ENCODE results near the gene PIAS4. TPM values are rescaled to one million over a fixed set of nuclear protein-coding genes. Genes with fewer than 3 reads are reported as not detected.

Gene PIAS4
- total RNA-seq, 1 donor from 2014 or later = 14.7 TPM

DNA sequence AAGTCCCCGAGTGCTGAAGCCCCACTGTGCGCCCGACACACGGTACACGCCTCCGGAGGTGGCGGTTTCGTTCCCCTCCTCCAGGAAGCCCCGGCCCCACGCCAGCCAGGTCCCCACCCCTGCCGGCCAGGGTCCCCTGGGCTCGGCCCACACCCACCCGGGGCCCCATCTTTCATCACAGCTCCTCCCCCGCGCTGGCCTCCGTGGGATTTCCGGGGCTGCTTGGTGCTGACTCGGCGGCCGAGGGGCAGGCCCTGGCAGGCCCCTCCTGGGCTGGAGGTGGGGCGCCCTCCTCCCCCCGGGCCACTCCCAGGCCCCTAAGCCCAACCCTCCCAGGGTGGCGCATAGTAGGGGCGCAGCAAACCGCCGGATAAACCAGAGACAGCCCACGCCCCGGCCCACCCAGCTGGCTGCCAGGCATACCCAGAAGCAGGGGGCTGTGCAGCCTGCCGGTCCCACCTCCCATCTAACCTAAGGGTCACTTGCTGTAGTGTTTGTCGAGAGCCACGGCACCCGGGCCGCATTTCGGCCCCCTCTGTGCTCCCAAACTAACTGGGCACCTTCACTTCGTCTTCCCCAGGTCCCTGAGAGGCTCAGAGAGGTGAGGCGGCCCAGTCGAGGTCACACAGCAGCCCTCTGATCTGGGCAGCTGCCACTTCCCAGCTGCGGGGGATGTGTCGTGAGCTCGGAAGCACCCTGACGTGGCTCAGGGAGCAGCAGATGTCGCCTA lies 52.5 kb downstream of the PIAS4 start:
- DNase-seq = no peak

GRCh38 chr19:4060621-4061177 lies 53.2 kb downstream of the PIAS4 start:
- DNase-seq = no peak

- DNase-seq = no peak
These were observed 53.7 kb downstream of the PIAS4 start for GRCh38 chr19:4061178-4061682.

- DNase-seq = no peak
These were observed 54.3 kb downstream of the PIAS4 start for GRCh38 chr19:4061683-4062418.

- DNase-seq = no peak
These were observed 55.2 kb downstream of the PIAS4 start for GRCh38 chr19:4062419-4063368.

DNA sequence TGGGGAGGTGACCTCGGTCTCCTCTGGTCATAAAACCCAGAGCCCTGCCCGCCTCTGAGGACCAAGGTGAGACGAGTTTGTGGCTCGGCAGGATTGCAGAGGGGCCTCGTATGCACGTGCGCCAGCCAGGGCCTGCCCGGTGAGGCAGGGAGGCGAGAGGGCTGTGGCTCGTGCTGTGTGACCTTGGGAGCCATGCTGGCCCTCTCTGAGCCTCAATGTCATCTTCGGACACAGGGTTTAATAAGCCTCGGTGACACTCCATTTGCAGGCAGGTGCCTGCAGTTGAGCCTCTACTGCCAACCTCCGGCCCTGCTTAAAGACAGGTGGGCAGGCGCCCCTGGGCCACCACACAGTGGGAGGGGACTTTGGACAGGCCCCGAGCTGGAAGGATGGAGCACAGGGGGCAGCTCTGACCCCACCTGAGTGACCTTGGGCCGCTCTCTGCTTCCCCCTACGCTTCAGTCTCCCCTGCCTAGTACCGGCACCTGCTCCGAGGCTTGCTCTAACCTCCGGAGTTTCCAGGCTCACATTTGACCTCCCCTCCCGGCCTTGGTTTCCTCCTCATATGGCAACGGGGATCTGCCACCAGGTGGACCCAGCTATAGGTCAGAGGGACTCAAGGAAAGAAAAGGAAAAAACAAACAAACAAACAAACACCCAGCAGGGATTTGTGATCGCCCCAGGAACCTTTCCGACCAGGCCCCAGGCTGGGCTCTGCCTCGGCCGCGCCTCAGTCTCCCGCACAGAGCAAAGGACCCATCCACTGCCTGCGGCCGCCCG lies 56.0 kb downstream of the PIAS4 start:
- no peak for DNase-seq

DNA sequence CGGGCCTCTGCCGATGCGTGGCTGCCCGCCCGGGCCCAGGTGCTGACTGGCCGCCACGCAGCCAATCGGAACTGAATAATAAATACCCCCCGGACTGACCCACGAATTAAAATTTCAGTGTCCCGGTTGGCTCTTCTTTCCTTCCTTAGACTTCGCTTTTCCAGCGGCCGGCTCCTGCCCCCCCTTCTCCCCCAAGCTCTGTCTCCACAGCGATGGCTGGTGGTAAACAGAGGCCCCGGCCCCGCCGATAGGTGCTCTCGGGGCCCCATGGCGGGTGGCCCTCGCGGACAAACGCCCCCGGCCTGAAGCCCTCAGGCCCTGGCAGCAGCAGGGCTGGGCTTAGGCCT lies 56.6 kb downstream of the PIAS4 start:
- DNase-seq = peak; percentile 34

DNA sequence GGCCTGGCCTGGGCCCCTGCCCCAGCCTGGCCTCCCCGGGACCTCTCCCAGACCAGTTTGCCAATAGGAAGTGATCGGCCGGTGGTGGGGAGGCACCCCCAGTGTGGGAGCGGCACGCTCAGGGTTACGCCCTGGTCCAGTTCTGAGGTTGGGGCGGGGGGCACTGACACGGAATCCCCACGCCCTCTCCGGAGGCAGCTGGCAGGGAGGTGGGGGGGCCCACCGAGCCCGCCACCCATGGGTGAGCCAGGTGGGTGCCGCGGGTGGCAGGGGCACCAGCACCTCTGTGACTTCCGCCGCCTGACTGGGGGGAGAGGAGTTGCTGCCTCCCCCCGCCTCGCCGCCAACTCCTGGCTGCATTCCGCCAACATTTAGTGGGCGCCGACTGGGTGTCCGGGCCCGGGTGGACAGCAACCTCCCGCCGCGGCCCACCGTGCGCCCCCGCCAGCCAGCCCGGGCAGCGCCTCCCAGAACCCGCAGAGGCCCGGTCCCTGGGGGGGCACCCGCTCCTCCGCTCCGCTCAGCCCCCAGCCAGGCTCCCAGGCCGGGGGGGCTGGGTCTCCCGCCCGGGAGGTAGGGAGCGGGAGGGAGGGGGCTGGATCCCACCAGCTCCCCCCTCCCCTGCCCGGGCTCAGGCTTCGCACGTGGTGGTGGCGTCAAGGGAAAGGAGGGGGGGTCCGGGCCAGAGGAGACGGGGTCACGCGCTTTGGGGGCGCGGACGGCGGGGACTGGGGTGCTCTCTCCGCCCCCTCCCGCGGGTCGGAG lies 57.1 kb downstream of the PIAS4 start:
- peak; percentile 68 for DNase-seq

GRCh38 chr19:4065430-4066175 lies 58.1 kb downstream of the PIAS4 start:
- DNase-seq = peak; percentile 98

GRCh38 chr19:4066176-4066606 lies 58.7 kb downstream of the PIAS4 start:
- no peak for DNase-seq

DNA sequence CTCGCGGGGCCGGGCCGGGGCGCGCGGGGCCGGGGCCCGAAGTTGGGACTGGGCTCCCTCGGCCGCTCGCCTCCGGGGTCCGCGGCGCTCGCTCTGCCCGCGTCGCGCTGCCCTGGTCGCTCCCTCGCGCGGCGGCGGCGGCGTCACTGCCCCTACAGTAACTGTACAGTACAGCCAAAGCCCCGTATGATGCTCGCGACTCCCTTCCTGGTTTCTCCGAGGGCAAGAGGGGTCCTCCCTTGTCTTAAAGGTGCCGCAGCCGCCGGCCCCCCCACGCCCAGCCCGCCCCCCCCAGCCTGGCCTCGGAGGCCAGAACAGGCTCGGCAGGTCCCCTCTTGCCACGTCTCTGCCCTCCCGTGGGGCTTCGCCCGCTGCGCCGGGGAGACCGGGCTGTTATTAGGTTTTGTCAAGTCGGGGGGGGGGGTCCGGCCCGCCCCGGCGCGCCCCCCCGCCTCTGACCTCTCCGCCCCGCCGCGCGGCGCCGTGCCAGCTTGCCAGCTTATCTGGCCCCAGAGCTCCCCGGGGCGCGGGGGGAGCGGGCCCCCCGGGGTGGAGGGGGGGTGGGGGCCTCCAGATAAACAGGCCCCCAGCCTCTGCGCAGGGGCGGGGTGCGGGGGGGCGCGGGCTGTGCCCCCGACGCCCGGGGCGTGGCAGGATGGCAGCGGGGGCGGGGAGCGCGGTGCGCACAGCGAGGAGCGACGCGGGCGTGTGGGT lies 59.3 kb downstream of the PIAS4 start, which contains the start of gene ZBTB7A:
Gene ZBTB7A (minus strand): TSS at position 218 of the 714 bp plus-strand sequence. CDS start 11,667 bp downstream, outside the sequence.
- DNase-seq = peak; percentile 87

GRCh38 chr19:4067396-4068046 lies 60.0 kb downstream of the PIAS4 start:
- DNase-seq = peak; percentile 42

DNA sequence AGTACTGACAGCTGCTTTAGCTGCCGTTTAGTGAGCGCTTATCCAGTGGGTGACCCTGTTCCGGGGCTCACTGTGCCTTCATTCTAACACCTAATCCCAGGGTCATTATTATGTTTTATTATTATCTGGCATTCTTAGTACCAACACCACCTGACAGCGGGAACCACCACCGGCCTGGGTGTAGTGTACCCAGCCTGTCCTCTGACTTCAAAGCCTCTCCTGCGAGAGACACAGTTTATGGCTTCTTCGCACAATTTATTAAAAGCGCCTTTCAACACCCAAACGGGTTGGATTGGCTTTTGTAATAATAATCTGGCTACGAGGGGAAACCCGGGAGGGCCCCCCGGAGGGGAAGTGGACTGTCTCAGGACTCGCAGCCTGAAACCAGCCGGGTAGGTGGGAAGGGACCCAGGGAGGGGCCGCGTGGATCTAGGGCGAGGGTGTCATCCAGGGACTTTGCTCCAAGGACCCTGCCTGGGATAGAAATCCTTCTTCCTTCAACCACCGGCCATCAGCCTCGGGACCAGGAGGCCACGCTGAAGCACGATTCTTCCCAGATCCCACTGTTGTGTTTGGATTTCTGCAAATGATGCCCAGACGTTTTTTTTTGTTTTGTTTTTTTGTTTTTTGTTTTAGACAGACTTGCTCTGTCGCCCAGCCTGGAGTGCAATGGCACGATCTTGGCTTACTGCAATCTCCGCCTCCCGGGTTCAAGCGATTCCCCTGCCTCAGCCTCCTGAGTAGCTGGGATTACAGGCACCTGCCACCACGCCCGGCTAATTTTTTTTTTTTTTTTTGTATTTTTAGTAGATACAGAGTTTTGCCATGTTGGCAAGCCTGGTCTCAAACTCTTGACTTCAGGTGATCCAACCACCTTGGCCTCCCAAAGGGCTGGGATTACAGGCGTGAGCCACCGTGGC lies 60.8 kb downstream of the PIAS4 start:
- no peak for DNase-seq

DNA sequence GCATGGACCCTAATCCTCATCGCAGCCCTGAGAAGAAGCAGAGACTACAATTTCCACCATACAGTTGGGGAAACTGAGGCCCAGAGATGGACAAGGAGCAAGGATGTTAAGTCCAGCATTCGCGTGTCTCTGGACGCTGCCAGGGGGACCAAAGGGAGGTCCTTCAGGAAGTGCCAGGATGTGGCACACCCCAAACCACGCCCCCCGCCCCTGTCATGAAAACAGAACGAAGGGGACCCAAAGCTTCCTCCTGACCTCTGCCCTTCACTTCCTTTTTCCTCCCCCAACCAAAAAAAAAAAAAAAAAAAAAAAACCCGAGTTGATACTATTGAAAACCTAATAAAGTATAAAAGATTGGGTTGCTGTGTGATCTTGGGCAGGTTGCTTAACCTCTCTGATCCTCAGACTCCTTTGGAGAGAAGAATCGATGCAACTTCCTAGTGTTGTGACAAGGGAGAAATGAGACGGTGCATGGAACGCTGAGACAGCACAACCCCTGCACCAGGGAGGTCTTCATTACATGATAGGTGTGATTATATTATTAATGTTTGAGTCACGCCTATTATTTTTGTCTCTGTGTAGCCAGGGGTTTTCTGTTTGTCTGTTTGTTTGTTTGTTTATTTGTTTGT lies 61.9 kb downstream of the PIAS4 start:
- DNase-seq = no peak

DNA sequence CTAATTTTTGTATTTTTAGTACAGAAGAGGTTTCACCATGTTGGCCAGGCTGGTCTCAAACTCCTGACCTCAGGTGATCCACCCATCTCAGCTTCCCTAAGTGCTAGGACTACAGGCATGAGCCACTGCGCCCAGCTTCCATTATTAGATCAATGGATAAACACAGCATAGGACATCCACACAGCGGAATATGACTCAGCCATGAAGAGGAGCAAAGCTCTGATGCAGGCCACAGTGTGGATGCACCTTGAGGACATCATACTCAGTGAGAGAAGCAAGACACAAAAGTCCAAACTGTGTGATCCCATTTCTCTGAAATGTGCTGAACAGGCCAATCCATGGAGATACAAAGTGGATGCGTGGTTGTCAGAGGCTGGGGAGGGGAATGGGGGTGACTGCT lies 64.1 kb downstream of the PIAS4 start:
- DNase-seq = no peak

GRCh38 chr19:4075373-4075772 lies 67.8 kb downstream of the PIAS4 start:
- DNase-seq = no peak

GRCh38 chr19:4077007-4077374 lies 69.5 kb downstream of the PIAS4 start:
- DNase-seq = no peak
